HCT116 (cell line): ENCODE measurements around the gene EYA2. TPM values are rescaled to one million over a fixed set of nuclear protein-coding genes. Genes with fewer than 3 reads are reported as not detected.

Experiments used
- ATAC-seq: fragments of 200-7000 bp; cut with Tn5 transposase; 2 replicates; pipeline ENCODE4 v1.9.1; 2020; ENCODE audit warnings: mild to moderate bottlenecking, moderate library complexity
- BruUV-seq: library from RNA; stranded (reverse); fragments of 400-500 nt; replicated peaks from 2 replicates; lab custom pipeline; 2021; lab: Mats Ljungman, UMichigan
- CTCF ChIA-PET: fragments of 300-600 bp; sonication (Branson Sonifier 250); formaldehyde crosslinking; loops from one replicate; lab custom pipeline; 2021; ENCODE audit warnings: antibody characterized with exemption; lab: Charles Lee
- POLR2A ChIA-PET: fragments of 300-600, 350-600 bp; sonication (Branson Sonifier 250); formaldehyde crosslinking; loops from one replicate; lab custom pipeline; 2021; ENCODE audit warnings: antibody characterized with exemption; lab: Charles Lee
- RAD21 ChIA-PET, 2 experiments: fragments of 300-600 bp; sonication (Branson Sonifier 250); formaldehyde crosslinking; loops; one replicate each; lab custom pipeline; 2023; ENCODE audit warnings: low total read pairs in 2 of 2; ENCODE audit not compliant: uncharacterized antibody in 2 of 2, unreplicated experiment in 2 of 2, low non-redundant PET in 1 of 2; lab: Charles Lee
- DNase-seq: peaks from one replicate; pipeline ENCODE4 v3.0.0-alpha.2; 2010; ENCODE audit warnings: low read depth, low spot score
- H2AFZ ChIP-seq: fragments of 200-600 bp; shearing (Covaris generic), sonication (generic); 2 replicates; pipeline ENCODE4 v1.6.1; 2017; ENCODE audit warnings: low read depth, mixed run types, mixed read lengths, antibody characterized with exemption, low read length; ENCODE audit not compliant: poor library complexity, severe bottlenecking
- H3K27ac ChIP-seq: 2 replicates; pipeline ENCODE4 v1.5.1; 2012; ENCODE audit warnings: low read depth, low read length
- H3K27me3 ChIP-seq: fragments of 200-600 bp; sonication (generic); 2 replicates; pipeline ENCODE4 v1.6.1; 2016; ENCODE audit warnings: mixed run types, low read length, mixed read lengths; ENCODE audit not compliant: insufficient read depth
- H3K36me3 ChIP-seq, 2 experiments: fragments of 200-500 bp in 1 of 2; fragments of 200-600 bp in 1 of 2; sonication (Bioruptor generic) in 1 of 2; sonication (generic) in 1 of 2; 2 replicates each; pipeline versions ENCODE4 v1.5.1 to v1.6.1; 2014 to 2016; ENCODE audit warnings: low read length in 2 of 2, inconsistent platforms in 1 of 2, mixed read lengths in 1 of 2, mixed run types in 1 of 2; ENCODE audit not compliant: insufficient read depth in 2 of 2, control insufficient read depth in 1 of 2
- H3K4me1 ChIP-seq, 2 experiments: fragments of 200-600 bp in 1 of 2; sonication (generic) in 1 of 2; 2 replicates each; pipeline versions ENCODE4 v1.5.1 to v1.6.1; 2012 to 2017; ENCODE audit warnings: low read length in 2 of 2, inconsistent platforms in 1 of 2, mild to moderate bottlenecking in 1 of 2, mixed read lengths in 1 of 2, mixed run types in 1 of 2, moderate library complexity in 1 of 2; ENCODE audit not compliant: insufficient read depth in 2 of 2, control insufficient read depth in 1 of 2
- H3K4me2 ChIP-seq: fragments of 200-600 bp; sonication (generic); 2 replicates; pipeline ENCODE4 v1.6.1; 2017; ENCODE audit warnings: mixed run types, low read length, mixed read lengths
- H3K4me3 ChIP-seq, 2 experiments: fragments of 200-600 bp in 1 of 2; sonication (generic) in 1 of 2; replicated peaks in 1 of 2; 2 replicates each; pipeline ENCODE4 v1.5.1; 2011 to 2016; ENCODE audit warnings: low read length in 2 of 2, control low read depth in 1 of 2, low read depth in 1 of 2, mild to moderate bottlenecking in 1 of 2, mixed read lengths in 1 of 2, mixed run types in 1 of 2
- H3K79me2 ChIP-seq: fragments of 200-600 bp; sonication (generic); 2 replicates; pipeline ENCODE4 v1.6.1; 2017; ENCODE audit warnings: mild to moderate bottlenecking, mixed run types, low read length, moderate library complexity, mixed read lengths; ENCODE audit not compliant: insufficient read depth
- H3K9ac ChIP-seq: fragments of 200-600 bp; sonication (generic); 2 replicates; pipeline ENCODE4 v1.6.1; 2016; ENCODE audit warnings: low read length, mixed read lengths
- H3K9me2 ChIP-seq: fragments of 200-600 bp; sonication (generic), shearing (Covaris generic); 2 replicates; pipeline ENCODE4 v1.6.1; 2017; ENCODE audit warnings: mixed run types, mild to moderate bottlenecking, moderate library complexity; ENCODE audit not compliant: insufficient read depth
- H3K9me3 ChIP-seq, 2 experiments: fragments of 200-500 bp in 1 of 2; fragments of 200-600 bp in 1 of 2; sonication (Bioruptor generic) in 1 of 2; sonication (generic) in 1 of 2; 2 replicates each; pipeline ENCODE4 v1.6.1; 2014 to 2017; ENCODE audit warnings: low read length in 2 of 2, mixed read lengths in 2 of 2, inconsistent platforms in 1 of 2, low read depth in 1 of 2, mild to moderate bottlenecking in 1 of 2, mixed run types in 1 of 2, moderate library complexity in 1 of 2; ENCODE audit not compliant: control insufficient read depth in 1 of 2, insufficient read depth in 1 of 2
- H4K20me1 ChIP-seq: fragments of 200-600 bp; sonication (generic), shearing (Covaris generic); 2 replicates; pipeline ENCODE4 v1.6.1; 2017; ENCODE audit warnings: mixed run types, mild to moderate bottlenecking, moderate library complexity; ENCODE audit not compliant: insufficient read depth
- ATF3 ChIP-seq: IDR thresholded peaks from 2 replicates; pipeline ENCODE4 v1.6.1; 2012
- CBX3 ChIP-seq: IDR thresholded peaks from 2 replicates; pipeline ENCODE4 v1.6.1; 2012; ENCODE audit warnings: low read depth
- EGR1 ChIP-seq: IDR thresholded peaks from 2 replicates; pipeline ENCODE4 v1.6.1; 2012; ENCODE audit warnings: low read depth
- ELF1 ChIP-seq: IDR thresholded peaks from 2 replicates; pipeline ENCODE4 v1.6.1; 2012; ENCODE audit warnings: low read depth, borderline replicate concordance
- EZH2 ChIP-seq: fragments of 200-600 bp; sonication (generic); IDR thresholded peaks from 2 replicates; pipeline ENCODE4 v1.6.1; 2017; ENCODE audit warnings: antibody characterized with exemption, mixed run types
- EZH2phosphoT487 ChIP-seq: fragments of 200-600 bp; IDR thresholded peaks from 2 replicates; pipeline ENCODE4 v1.6.1; 2018; ENCODE audit warnings: antibody characterized with exemption, borderline replicate concordance
- POLR2AphosphoS5 ChIP-seq: IDR thresholded peaks from 2 replicates; pipeline ENCODE4 v1.6.1; 2011; ENCODE audit warnings: mild to moderate bottlenecking, low read depth, low read length, moderate library complexity
- RAD21 ChIP-seq: IDR thresholded peaks from 2 replicates; pipeline ENCODE4 v1.6.1; 2012; ENCODE audit warnings: low read depth, mild to moderate bottlenecking
- REST ChIP-seq: IDR thresholded peaks from 2 replicates; pipeline ENCODE4 v1.6.1; 2012; ENCODE audit warnings: low read depth
- SIN3A ChIP-seq: IDR thresholded peaks from 2 replicates; pipeline ENCODE4 v1.6.1; 2012; ENCODE audit warnings: low read depth
- SP1 ChIP-seq: IDR thresholded peaks from 2 replicates; pipeline ENCODE4 v1.6.1; 2012; ENCODE audit warnings: low read depth
- SRF ChIP-seq: IDR thresholded peaks from 2 replicates; pipeline ENCODE4 v1.6.1; 2012; ENCODE audit warnings: low read depth
- TCF7L2 ChIP-seq: IDR thresholded peaks from 2 replicates; pipeline ENCODE4 v1.7.0; 2011; ENCODE audit warnings: borderline replicate concordance, inconsistent platforms; ENCODE audit not compliant: insufficient read depth, insufficient read length; ENCODE audit errors: extremely low read depth
- ZBTB33 ChIP-seq: IDR thresholded peaks from 2 replicates; pipeline ENCODE4 v1.6.1; 2011; ENCODE audit warnings: mild to moderate bottlenecking, low read length, moderate library complexity; ENCODE audit not compliant: insufficient replicate concordance; ENCODE audit errors: extremely low read depth
- ZNF274 ChIP-seq: fragments of 200-500 bp; sonication (Bioruptor generic); IDR thresholded peaks from 2 replicates; pipeline ENCODE4 v1.6.1; 2014; ENCODE audit warnings: mild to moderate bottlenecking, low read depth, low read length, inconsistent platforms
- intact Hi-C: fragments of 100-400 bp; cut with micrococcal nuclease; formaldehyde crosslinking; loops from 2 replicates; pipeline ENCODE4 v1.10.0; 2022
- total RNA-seq: library from RNA; stranded (reverse); gene quantifications from one replicate; pipeline ENCODE4 v1.2.1, GENCODE V29; 2021; ENCODE audit not compliant: unreplicated experiment

The EYA2 gene
- total RNA-seq, 1 experiment from 2014 or later, result not detected

GRCh38 chr20:47211036-47211435 lies 316.4 kb downstream of the EYA2 start:
- TF ChIP-seq SP1 (no peak), ATF3 (no peak), EZH2 (no peak), ZNF274 (no peak), SIN3A (no peak), EZH2phosphoT487 (no peak)
- no peak overlapping the region for H3K4me2 ChIP-seq
- ChIA-PET RAD21 (no interaction called here), POLR2A (no interaction called here), CTCF (no interaction called here)
- H3K27ac ChIP-seq, result no peak overlapping the region
- no peak overlapping the region for H3K9ac ChIP-seq
- intact Hi-C loops, result no loop called here
- H4K20me1 ChIP-seq, result no peaks in the 10 kb centered on the region
- H3K4me3 ChIP-seq, result no peak overlapping the region
- H2AFZ ChIP-seq, result no peak overlapping the region
- no peaks in the 10 kb centered on the region for H3K27me3 ChIP-seq
- no peak for DNase-seq
- no peaks in the 10 kb centered on the region for H3K79me2 ChIP-seq
- no peaks in the 10 kb centered on the region for H3K9me2 ChIP-seq
- no peak for ATAC-seq
- H3K4me1 ChIP-seq, result peaks cover 14% of the 10 kb centered on the region in 2 experiments
- no peaks in the 10 kb centered on the region for H3K9me3 ChIP-seq
- H3K36me3 ChIP-seq, result peaks cover 23 to 34% of the 10 kb centered on the region in 2 experiments
- no TSS peak for BruUV-seq

GRCh38 chr20:47212606-47213207 lies 318.1 kb downstream of the EYA2 start:
- DNase-seq, result no peak
- no peak for ATAC-seq
- Histone ChIP-seq H3K4me1 (no peaks in the 10 kb centered on the region), H3K27me3 (no peaks in the 10 kb centered on the region), H3K79me2 (no peaks in the 10 kb centered on the region), H3K9me2 (no peaks in the 10 kb centered on the region), H3K4me2 (no peak overlapping the region), H3K27ac (no peak overlapping the region), H3K9me3 (no peaks in the 10 kb centered on the region), H3K4me3 (no peak overlapping the region), H3K36me3 (peaks cover 27 to 34% of the 10 kb centered on the region in 2 experiments), H2AFZ (no peak overlapping the region), H4K20me1 (no peaks in the 10 kb centered on the region), H3K9ac (no peak overlapping the region)
- ChIA-PET RAD21 (no interaction called here), CTCF (no interaction called here), POLR2A (no interaction called here)
- TF ChIP-seq POLR2AphosphoS5 (no peak), SRF (no peak), REST (no peak), TCF7L2 (no peak), ZNF274 (no peak), CBX3 (no peak), EGR1 (no peak), RAD21 (no peak), ZBTB33 (no peak), SIN3A (no peak), ELF1 (no peak)
- BruUV-seq, result no TSS peak
- intact Hi-C loops, result no loop called here
